Activated naive CD8-positive, alpha-beta T cell treated with anti-CD3 and anti-CD28 coated beads, Interleukin-2, amount 10 ng/mL, durations not matched to agents 7 days and 5 days (primary cell): ENCODE results near the gene PTH2R. TPM values are rescaled to one million over a fixed set of nuclear protein-coding genes. Genes with fewer than 3 reads are reported as not detected.
"Not testable (repeated sequence)": the region's sequence is repeated elsewhere in the genome, so short reads cannot be mapped to it uniquely, and the experiment has no call there.

Experiments
- ATAC-seq: fragments of 150-1000 bp; cut with Tn5 transposase; one replicate; pipeline ENCODE4 v1.10.0; 2021; ENCODE audit warnings: low read depth, moderate library complexity
- POLR2A ChIA-PET: fragments of 350-600 bp; sonication (Branson Sonifier 250); formaldehyde crosslinking; loops from one replicate; lab custom pipeline; 2021; ENCODE audit warnings: antibody characterized with exemption; lab: Charles Lee
- DNase-seq: peaks from one replicate; pipeline ENCODE4 v3.0.0; 2021
- H3K27ac Mint-ChIP-seq: one replicate; pipeline ENCODE4 v1.8.0; 2022; ENCODE audit warnings: mild to moderate bottlenecking, mixed read lengths
- H3K27me3 Mint-ChIP-seq: one replicate; pipeline ENCODE4 v1.8.0; 2022; ENCODE audit warnings: mild to moderate bottlenecking, moderate library complexity, mixed read lengths
- H3K36me3 Mint-ChIP-seq: one replicate; pipeline ENCODE4 v1.8.0; 2021; ENCODE audit warnings: mild to moderate bottlenecking, mixed read lengths
- H3K4me1 Mint-ChIP-seq: one replicate; pipeline ENCODE4 v1.8.0; 2021; ENCODE audit warnings: mixed read lengths
- H3K4me3 Mint-ChIP-seq: one replicate; pipeline ENCODE4 v1.8.0; 2022; ENCODE audit warnings: mild to moderate bottlenecking, moderate library complexity, mixed read lengths
- H3K9me3 Mint-ChIP-seq: one replicate; pipeline ENCODE4 v1.8.0; 2021; ENCODE audit warnings: mixed read lengths
- total RNA-seq, 2 experiments: library from RNA; stranded (reverse); gene quantifications; one replicate each; pipeline ENCODE4 v1.2.3, GENCODE V29; 2021

The PTH2R gene
- total RNA-seq, 2 experiments from 2014 or later, result 0.11 to 0.22 TPM

DNA sequence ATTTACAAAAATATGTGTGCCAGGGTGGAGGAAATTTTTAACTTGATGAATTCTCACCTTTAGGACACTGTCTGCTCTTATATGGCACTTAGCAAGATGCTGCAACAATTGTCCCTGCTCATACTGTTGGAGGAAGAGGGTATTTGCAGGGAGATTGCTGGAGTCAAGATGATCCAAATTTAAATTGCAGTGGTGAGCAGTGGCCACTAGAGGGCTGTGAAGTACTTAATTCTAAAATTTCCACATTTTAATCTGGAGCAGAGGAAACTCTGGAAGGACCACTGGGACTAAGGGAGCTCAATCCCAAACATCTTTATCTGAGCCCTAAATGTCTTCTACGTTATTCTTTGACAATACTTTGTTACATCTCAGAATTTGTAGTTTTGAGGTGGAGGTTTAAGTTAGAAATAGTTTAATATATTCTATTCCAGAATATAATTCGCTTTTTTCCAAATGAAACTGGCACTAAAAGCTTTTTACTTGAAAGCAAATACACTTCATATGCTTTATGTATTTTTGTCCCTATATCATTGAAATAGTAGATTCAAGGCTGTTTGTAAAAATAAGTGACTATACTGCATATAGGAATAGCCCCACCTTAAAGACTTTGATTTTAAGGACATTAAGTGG, 33.0 kb upstream of the PTH2R start:
- H3K36me3 Mint-ChIP-seq, result no peaks in the 10 kb centered on the region
- no peaks in the 10 kb centered on the region for H3K4me1 Mint-ChIP-seq
- DNase-seq (no peak), ATAC-seq (no peak)
- no peaks in the 10 kb centered on the region for H3K9me3 Mint-ChIP-seq
- no peak overlapping the region for H3K27ac Mint-ChIP-seq
- no peak overlapping the region for H3K4me3 Mint-ChIP-seq
- POLR2A ChIA-PET, result no interaction called here
- H3K27me3 Mint-ChIP-seq, result peaks cover 14% of the 10 kb centered on the region

GRCh38 chr2:208375491-208376068, 31.0 kb upstream of the PTH2R start:
- H3K9me3 Mint-ChIP-seq, result no peaks in the 10 kb centered on the region
- no peak for DNase-seq
- no peak overlapping the region for H3K27ac Mint-ChIP-seq
- no peak overlapping the region for H3K4me3 Mint-ChIP-seq
- H3K27me3 Mint-ChIP-seq, result peaks cover 18% of the 10 kb centered on the region
- H3K4me1 Mint-ChIP-seq, result no peaks in the 10 kb centered on the region
- no peaks in the 10 kb centered on the region for H3K36me3 Mint-ChIP-seq
- POLR2A ChIA-PET, result no interaction called here
- ATAC-seq, result no peak

GRCh38 chr2:208377344-208377860, 29.2 kb upstream of the PTH2R start:
- POLR2A ChIA-PET, H3K36me3 Mint-ChIP-seq, H3K4me3 Mint-ChIP-seq, ATAC-seq, H3K4me1 Mint-ChIP-seq, H3K9me3 Mint-ChIP-seq, DNase-seq, H3K27ac Mint-ChIP-seq: not testable (repeated sequence)
- peaks cover 27% of the 10 kb centered on the region for H3K27me3 Mint-ChIP-seq

- no peaks in the 10 kb centered on the region for H3K36me3 Mint-ChIP-seq
- H3K4me3 Mint-ChIP-seq, result no peak overlapping the region
- no peak overlapping the region for H3K27ac Mint-ChIP-seq
- POLR2A ChIA-PET, result no interaction called here
- no peak for DNase-seq
- H3K9me3 Mint-ChIP-seq, result no peaks in the 10 kb centered on the region
- H3K4me1 Mint-ChIP-seq, result no peaks in the 10 kb centered on the region
- H3K27me3 Mint-ChIP-seq, result peaks cover 41% of the 10 kb centered on the region
- no peak for ATAC-seq
These were observed 27.4 kb upstream of the PTH2R start for GRCh38 chr2:208379192-208379591.

DNA sequence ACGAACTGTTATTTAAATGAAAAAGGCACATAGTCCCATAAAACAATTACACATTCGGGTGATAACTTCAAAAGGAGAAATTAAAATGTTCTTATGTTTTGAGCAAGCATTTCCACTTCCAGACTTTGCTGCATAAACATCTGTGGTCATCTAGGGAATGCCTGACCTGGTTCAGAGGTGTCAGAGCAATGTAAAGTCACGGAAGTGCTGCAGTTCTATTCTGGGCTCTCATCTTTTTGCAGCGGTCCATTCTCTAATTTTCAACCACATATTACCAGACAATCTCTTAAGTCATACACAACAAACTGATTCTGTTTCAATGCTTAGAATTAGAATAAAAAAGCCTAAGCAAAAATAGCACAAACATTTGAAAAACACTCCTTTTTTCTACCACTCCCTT, 22.0 kb upstream of the PTH2R start:
- no peaks in the 10 kb centered on the region for H3K4me1 Mint-ChIP-seq
- H3K27ac Mint-ChIP-seq, result no peak overlapping the region
- ATAC-seq (no peak), DNase-seq (no peak)
- H3K4me3 Mint-ChIP-seq, result no peak overlapping the region
- H3K27me3 Mint-ChIP-seq, result peaks cover 42% of the 10 kb centered on the region
- H3K9me3 Mint-ChIP-seq, result no peaks in the 10 kb centered on the region
- H3K36me3 Mint-ChIP-seq, result no peaks in the 10 kb centered on the region
- POLR2A ChIA-PET, result no interaction called here

- POLR2A ChIA-PET, result no interaction called here
- DNase-seq, result no peak
- no peaks in the 10 kb centered on the region for H3K4me1 Mint-ChIP-seq
- peaks cover 36% of the 10 kb centered on the region for H3K27me3 Mint-ChIP-seq
- no peaks in the 10 kb centered on the region for H3K36me3 Mint-ChIP-seq
- H3K4me3 Mint-ChIP-seq, result no peak overlapping the region
- H3K27ac Mint-ChIP-seq, result no peak overlapping the region
- H3K9me3 Mint-ChIP-seq, result no peaks in the 10 kb centered on the region
- ATAC-seq, result no peak
These were observed 20.1 kb upstream of the PTH2R start for GRCh38 chr2:208386541-208386940.

GRCh38 chr2:208389940-208390339, 16.7 kb upstream of the PTH2R start:
- Mint-ChIP-seq H3K27ac (no peak overlapping the region), H3K9me3 (peaks cover 2% of the 10 kb centered on the region), H3K4me1 (no peaks in the 10 kb centered on the region), H3K27me3 (peaks cover 14% of the 10 kb centered on the region), H3K36me3 (no peaks in the 10 kb centered on the region), H3K4me3 (no peak overlapping the region)
- DNase-seq (no peak), ATAC-seq (no peak)
- POLR2A ChIA-PET, result no interaction called here

GRCh38 chr2:208392300-208392699, 14.3 kb upstream of the PTH2R start:
- peaks cover 3% of the 10 kb centered on the region for H3K4me1 Mint-ChIP-seq
- H3K4me3 Mint-ChIP-seq, result no peak overlapping the region
- H3K36me3 Mint-ChIP-seq, result no peaks in the 10 kb centered on the region
- DNase-seq (no peak), ATAC-seq (no peak)
- POLR2A ChIA-PET, result no interaction called here
- H3K9me3 Mint-ChIP-seq, result peaks cover 2% of the 10 kb centered on the region
- peaks cover 2% of the 10 kb centered on the region for H3K27me3 Mint-ChIP-seq
- H3K27ac Mint-ChIP-seq, result no peak overlapping the region

- H3K9me3 Mint-ChIP-seq, ATAC-seq, POLR2A ChIA-PET, DNase-seq, H3K27ac Mint-ChIP-seq, H3K36me3 Mint-ChIP-seq, H3K4me1 Mint-ChIP-seq, H3K4me3 Mint-ChIP-seq: not testable (repeated sequence)
- peaks cover 17% of the 10 kb centered on the region for H3K27me3 Mint-ChIP-seq
These were observed 9.8 kb upstream of the PTH2R start for GRCh38 chr2:208396796-208397195.

DNA sequence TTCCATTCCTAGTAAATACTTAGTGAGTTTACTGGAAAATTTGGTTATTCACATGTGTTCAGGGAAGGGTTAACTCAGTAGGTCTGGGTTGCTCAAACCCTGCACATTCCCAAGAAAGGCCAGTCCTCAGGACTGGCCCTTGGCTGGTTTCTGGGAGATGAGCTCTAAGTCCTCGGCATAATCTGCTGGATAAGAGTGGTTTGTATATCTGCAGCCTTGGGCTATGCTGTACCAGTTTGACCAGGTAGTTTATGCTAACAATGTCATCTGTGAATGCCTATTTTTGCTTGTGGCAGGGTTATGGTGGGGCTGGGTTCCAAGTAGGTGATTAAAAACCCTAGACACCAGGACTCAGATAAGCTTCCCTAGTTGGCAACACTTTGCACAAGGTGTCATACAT, 7.4 kb upstream of the PTH2R start:
- no peak for ATAC-seq
- POLR2A ChIA-PET, result no interaction called here

GRCh38 chr2:208407667-208408066, 1.1 kb downstream of the PTH2R start:
- Mint-ChIP-seq H3K27me3 (peaks cover 45% of the 10 kb centered on the region), H3K9me3 (no peaks in the 10 kb centered on the region), H3K4me3 (no peak overlapping the region), H3K36me3 (no peaks in the 10 kb centered on the region), H3K4me1 (peaks cover 3% of the 10 kb centered on the region), H3K27ac (no peak overlapping the region)
- no peak for DNase-seq
- no peak for ATAC-seq
- POLR2A ChIA-PET, result no interaction called here

More for the DNA sequence above, 7.4 kb upstream of the PTH2R start:
- Mint-ChIP-seq H3K4me1 (peaks cover 3% of the 10 kb centered on the region), H3K4me3 (no peak overlapping the region), H3K36me3 (no peaks in the 10 kb centered on the region), H3K9me3 (peaks cover 1% of the 10 kb centered on the region), H3K27me3 (peaks cover 25% of the 10 kb centered on the region), H3K27ac (no peak overlapping the region)
- no peak for DNase-seq

GRCh38 chr2:208413931-208414330, 7.3 kb downstream of the PTH2R start:
- Mint-ChIP-seq H3K4me3 (no peak overlapping the region), H3K27me3 (peaks cover 7% of the 10 kb centered on the region), H3K4me1 (no peaks in the 10 kb centered on the region), H3K9me3 (no peaks in the 10 kb centered on the region), H3K36me3 (no peaks in the 10 kb centered on the region), H3K27ac (no peak overlapping the region)
- POLR2A ChIA-PET, result no interaction called here
- ATAC-seq (no peak), DNase-seq (no peak)

- Mint-ChIP-seq H3K4me3 (no peak overlapping the region), H3K4me1 (no peaks in the 10 kb centered on the region), H3K27ac (no peak overlapping the region), H3K9me3 (no peaks in the 10 kb centered on the region), H3K36me3 (no peaks in the 10 kb centered on the region), H3K27me3 (peaks cover 4% of the 10 kb centered on the region)
- POLR2A ChIA-PET, result no interaction called here
- DNase-seq (no peak), ATAC-seq (no peak)
These were observed 8.7 kb downstream of the PTH2R start for GRCh38 chr2:208415255-208415654.

DNA sequence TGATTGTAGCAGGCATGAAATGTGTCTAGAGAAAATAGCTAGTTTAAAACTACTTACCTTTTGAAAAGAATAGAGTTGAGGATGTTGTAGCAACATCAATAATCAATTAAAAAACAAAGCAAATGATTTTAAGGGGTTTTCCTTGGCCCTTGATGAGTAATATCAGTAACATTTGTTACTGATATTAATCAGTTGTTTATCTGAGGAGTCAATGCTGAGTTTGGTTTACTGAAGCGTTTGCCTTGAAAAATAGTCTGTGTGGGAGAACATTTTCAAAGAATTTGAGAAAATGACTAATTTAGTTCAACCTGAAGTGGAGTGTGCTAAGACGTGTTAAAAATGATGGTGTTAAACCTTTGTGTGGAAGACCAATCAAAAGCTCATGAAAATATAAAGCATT, 9.3 kb downstream of the PTH2R start:
- no peak for ATAC-seq
- POLR2A ChIA-PET, result no interaction called here
- no peak overlapping the region for H3K4me3 Mint-ChIP-seq

More for the DNA sequence above, 9.3 kb downstream of the PTH2R start:
- H3K36me3 Mint-ChIP-seq, result no peaks in the 10 kb centered on the region
- H3K27me3 Mint-ChIP-seq, result peaks cover 2% of the 10 kb centered on the region
- H3K9me3 Mint-ChIP-seq, result no peaks in the 10 kb centered on the region
- no peaks in the 10 kb centered on the region for H3K4me1 Mint-ChIP-seq
- H3K27ac Mint-ChIP-seq, result no peak overlapping the region
- no peak for DNase-seq
